Midbrain (tissue), 1 donor: ENCODE results near the gene DYNC1LI1.
"Not testable (repeated sequence)": the region's sequence is repeated elsewhere in the genome, so short reads cannot be mapped to it uniquely, and the experiment has no call there.

Source experiments
- DNase-seq: peaks from one replicate; lab custom pipeline; 2025; lab: John Stamatoyannopoulos, UW

Gene DYNC1LI1

DNA sequence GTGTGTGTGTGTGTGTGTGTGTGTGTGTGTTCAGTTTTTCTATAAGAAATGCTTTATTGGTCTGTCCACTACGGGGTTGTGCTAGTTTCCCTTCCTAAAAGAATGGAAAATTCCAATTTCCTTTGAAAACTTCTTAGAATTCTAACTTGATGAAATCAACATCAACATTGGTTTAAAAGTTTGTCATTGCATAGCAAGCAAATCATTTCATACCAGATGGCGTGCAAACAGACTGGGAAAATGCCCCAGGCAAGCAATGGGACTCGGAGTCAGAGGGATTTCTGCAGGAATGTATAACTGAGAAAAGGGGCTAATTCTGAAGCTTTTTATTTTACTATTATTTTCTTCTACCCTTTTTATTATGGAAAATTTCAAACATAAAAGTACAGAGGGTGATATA is 13.1 kb upstream of the DYNC1LI1 start:
- no peak for DNase-seq

DNA sequence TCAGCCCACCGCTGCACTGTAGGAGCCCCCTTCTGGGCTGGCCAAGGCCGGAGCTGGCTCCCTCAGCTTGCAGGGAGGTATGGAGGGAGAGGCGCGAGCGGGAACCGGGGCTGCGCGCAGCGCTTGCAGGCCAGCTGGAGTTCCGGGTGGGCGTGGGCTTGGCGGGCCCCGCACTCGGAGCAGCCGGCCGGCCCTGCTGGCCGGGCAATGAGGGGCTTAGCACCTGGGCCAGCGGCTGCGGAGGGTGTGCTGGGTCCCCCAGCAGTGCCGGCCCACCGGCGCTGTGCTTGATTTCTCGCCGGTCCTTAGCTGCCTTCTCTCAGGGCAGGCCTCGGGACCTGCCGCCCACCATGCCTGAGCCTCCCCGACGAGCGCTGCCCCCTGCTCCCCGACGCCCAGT is 8.0 kb upstream of the DYNC1LI1 start:
- not testable (repeated sequence) for DNase-seq

DNA sequence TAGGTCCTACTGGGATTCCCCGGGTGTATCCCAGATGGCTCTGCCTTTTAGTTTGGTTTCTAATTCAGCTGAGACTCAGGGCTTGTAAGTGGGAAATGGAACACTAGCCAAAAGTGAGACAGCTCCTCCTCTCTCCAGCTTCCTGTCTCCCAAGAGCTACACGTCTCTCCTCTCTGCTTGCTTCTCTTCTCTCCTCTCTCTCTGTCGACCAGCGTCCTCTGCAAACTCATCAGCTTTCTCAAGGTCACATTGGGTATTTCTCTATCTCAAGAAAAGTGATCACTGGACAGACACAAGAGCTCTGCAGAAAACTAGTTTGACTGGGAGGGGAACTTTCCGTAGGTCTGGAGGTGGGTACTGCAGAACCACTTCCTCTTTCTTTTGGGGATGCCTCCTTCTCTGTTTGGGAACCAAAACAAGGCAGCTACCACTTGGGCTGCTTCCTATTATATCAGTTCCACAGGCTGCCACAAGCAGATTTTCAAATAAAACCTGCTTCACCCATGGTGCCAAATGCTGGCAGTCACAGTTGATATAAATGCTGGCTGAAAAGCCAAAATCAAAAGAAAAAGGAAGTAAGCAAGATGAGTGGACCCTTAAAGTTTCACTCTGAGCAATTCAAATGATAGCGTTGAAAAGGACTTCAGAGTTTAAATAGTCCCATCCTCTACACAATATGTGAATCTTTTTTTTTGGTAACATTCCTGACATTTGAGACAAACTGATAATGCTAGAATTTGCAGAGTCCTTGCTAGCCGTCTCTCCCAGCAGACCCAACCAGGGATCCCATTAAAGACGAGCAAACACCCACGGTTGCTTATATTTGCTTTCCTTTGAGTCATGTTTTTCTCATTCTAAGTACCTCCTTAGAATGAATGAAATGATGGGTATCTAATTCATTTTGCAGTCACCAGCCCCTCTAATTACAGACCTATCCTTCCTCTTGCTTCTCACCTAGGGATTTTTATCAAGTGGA is 7.2 kb upstream of the DYNC1LI1 start:
- DNase-seq, result peak; percentile 41

DNA sequence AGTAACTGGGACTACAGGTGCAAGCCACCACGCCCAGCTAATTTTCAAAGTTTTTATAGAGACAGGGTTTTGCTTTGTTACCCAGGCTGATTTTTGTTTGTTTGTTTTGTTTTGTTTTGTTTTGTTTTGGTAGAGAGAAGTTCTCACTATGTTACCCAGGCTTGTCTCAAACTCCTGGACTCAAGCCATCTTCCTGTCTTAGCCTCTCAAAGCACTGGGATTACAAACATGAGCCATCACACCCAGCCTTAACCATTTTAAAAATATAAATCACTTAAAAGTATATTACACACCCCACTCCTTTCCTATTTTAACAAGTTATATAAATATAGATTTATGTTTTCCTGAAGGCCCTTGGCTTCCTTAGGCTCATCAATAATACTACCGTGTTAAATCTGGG is 6.5 kb upstream of the DYNC1LI1 start:
- DNase-seq, result no peak

DNA sequence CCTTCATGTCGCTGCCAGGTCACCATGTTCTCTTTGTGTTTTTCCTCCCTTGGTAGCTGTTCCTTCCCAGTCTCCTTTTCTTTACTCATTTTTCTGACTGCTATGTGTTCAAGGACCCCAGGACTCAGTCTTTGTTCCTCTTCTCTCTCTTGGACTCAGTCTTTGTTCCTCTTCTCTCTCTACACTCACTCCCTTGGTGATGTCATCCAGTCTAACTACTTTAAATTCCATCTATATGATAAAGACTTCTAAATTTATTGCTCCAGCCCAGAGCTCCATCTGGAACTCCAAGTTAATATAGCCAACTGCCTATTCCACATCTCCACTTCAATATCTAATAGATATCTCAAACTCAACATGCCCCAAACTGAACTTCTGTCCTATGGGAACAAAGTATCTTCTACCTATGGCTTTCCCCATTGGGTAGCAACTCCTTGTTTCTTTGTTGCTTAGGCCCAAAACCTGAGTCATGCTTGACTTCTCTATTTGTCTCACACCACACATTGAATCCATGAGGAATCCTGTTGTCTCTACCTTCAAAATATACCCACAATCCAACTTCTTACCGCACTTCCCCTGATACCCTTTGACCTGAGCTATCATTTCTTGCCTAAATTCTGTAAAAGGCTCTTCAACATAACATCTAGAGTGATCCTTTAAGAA is 4.9 kb upstream of the DYNC1LI1 start:
- DNase-seq, result no peak

DNA sequence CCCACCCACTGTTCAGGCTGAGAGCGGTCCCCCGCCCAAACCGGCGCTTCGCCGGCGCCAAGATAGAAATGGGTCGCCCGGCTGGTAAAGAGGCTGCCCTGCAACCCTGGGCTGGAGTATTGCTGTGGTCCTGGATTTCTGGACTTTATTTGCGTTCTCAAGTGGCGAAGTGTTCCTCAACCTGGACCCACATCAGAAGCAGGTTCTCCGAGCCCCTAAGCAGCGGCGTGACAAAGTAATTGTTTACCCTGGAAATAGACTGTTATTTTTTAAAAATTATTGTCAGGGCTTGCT is 481 bp upstream of the DYNC1LI1 start:
- DNase-seq, result no peak

DNA sequence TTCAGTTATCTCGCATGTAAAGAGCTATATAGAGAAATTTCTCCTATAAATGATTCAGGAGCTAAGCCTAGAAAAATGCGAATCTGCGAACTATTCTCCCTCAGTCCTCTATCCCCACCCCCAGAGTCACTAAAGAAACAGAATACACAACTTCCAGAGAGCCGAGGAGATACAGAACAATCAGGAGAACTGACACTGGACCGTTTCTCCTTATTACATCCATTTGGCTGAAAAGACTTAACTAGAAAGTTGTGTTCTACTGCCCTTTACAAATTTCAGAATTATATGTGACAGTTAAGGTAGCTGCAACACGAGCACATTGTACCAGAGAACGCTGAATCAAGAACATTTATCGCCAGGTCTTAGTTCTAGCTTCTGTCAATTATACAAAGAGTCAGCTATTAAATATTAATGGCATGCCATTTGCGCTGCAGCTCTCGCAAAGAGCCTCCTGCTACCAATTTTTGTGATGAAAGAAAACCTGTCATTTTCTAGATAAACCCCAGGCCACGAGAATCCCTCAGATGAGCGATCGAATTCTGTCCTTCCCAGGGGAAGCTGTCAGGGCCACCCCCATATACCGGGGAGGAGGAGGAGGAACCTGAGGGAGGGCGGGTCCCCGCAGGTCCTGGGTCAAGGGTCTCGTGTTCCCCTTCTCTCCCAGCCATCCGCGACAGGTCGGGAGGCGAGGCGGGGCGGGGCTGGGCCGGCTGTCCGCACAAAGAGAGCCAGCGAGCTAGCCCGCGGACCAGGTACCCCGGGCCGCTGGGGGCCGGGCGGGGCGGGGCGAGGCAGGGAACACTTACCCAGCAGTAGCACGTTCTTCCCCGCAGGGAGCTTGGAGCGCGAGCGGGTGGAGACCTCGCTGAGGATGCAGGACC is 878 bp downstream of the DYNC1LI1 start:
- peak; percentile 49 for DNase-seq

DNA sequence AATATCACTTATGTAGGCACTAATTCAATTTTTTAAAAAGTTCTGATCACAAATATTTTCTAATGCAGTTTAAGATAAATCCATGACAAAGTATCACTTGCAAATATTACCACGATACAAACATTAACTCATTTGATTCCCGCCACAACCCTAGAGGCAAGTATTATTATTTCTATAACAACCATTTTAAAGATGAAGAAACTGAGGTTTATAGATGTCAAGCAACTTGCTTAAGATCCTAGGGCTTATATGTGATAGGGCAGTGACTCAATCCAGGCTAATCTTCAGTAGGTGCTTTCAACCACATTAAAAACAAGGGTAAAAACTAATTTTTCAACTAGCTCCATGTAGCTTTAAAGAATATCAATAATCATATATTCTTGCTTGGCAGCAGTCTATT is 1.7 kb downstream of the DYNC1LI1 start:
- DNase-seq, result no peak

DNA sequence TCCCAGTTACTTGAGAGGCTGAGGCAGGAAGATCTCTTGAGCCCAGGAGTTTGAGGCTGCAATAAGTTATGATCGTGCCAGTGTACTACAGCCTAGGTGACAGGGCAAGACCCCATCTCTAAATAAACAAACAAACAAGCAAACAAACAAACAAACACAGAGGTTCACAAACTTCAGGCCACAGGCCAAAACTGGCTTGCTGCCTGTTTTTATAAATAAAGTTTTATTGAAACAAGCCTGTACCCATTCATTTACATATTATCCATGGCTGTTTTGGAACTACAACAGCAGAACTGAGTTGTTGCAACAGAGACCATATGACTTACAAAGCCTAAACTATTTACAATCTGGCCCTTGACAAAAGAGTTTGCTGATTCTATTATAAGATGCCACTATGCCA is 6.5 kb downstream of the DYNC1LI1 start:
- DNase-seq, result no peak

DNA sequence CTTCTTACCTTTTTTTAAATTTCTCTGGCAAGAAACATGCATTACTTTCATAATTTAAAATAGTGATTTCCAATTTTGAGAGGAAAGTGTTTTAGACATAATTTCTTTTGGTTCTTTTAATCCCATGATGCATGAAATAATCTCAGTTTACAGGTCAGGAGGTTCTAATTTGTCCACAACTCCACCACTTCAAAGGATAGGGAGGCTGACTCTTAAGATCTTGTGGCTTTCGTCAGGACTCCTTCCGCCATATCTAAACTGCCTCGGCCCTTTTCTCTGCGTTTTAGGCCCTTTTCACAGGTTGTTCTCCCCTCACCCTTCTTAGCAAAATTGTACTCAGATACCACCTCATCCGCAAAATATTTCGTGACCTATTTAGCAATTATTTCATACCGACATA is 8.0 kb downstream of the DYNC1LI1 start:
- no peak for DNase-seq

DNA sequence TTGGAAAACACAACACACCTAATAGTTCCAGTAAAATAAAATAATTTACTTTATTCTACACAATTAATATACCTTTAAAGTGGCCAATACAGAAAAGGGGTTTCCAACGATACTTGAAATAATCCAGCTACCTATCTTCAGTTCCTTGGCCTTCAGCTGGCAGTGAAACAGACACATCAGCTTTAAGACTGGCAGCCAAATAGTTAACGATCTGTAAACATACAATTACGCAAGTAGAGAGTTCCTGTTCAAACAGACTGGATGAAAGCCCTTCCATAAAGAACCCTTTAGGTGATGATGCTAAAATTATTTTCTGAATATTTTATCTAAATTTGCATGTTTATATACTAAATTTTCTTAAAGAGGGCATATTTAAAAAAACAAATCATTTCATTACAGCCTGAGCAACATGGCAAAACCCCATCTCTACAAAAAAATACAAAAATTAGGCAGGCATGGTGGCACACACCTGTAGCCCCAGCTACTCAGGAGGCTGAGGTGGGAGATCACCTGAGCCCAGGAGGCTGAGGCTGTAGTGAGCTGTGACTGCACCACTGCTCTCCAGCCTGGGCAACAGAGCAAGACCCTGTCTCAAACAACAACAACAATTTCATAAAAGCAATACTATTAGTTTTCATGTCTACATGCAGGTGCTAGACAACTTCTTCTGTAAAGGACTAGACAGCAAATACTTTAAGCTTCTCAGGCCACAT is 12.9 kb downstream of the DYNC1LI1 start:
- DNase-seq, result no peak

DNA sequence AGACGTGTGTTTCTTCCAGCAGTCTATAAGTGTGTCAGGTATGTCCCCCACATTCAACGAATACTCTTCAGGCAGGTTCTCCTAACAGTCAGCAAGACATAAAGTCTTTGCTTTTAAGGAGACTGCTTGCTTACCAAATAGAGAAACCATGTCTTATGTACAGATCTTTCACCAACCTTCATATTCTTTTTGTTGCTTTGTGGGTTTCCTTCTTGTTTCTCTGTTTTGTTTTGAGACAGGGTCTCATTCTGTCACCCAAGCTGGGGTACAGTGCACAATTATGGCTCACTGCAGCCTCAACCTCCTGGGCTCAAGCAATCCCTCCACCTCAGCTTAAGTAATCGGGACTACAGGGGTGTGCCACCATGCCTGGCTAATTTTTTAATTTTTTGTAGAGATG is 14.3 kb downstream of the DYNC1LI1 start:
- DNase-seq, result no peak

DNA sequence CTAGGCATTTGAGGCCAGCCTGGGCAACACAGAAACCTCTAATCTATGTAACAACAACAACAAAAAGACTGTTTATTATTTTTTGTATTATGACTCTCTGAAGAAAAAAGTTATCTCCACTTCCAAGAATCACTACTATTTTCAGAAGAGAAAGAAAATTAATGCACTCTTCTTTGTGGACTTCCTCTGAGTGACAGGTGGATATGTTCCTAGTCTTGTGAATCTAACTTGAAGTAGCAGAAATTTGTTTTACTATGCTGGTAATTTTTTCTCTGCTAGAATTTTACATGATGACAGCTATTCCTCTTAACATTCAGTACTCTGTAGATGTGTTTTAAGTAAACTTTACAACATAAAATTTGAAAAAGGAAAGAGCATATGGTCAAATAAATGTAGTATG is 16.7 kb downstream of the DYNC1LI1 start:
- no peak for DNase-seq

DNA sequence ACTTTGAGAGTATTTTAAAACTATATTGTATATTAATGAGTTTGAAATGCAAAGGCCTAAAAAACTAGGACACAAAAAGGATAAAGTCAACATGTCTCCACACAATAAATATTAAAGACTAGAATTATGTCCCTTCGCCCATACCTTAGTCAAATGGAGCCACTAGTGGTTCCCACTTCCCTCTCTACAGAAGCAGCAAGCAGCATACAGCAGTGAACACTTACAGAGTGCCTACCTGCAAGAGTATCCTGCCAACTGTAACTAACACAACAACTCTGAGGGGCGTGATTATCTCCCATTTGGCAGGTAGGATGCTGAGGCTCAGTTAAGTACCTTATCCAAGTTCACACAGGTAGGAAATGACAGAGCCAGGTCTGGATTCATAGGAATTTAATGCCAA is 17.2 kb downstream of the DYNC1LI1 start:
- no peak for DNase-seq

DNA sequence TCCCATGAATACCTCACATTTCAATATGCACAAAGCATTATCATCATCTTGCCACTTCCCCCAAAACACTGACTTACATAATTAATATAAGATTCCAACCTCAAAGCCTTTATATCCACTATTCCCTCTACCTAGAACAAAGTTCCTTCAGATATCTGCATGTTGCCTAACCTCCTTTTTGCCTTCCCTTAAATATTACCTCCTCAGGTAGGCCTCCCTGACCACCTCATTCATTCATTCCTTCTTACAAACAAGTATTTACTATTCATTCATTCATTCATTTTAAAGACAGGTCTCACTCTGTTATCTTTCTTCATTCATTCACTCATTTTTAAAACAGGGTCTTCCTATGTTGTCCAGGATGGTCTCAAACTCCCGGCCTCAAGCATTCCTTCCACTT is 18.6 kb downstream of the DYNC1LI1 start:
- DNase-seq, result no peak

DNA sequence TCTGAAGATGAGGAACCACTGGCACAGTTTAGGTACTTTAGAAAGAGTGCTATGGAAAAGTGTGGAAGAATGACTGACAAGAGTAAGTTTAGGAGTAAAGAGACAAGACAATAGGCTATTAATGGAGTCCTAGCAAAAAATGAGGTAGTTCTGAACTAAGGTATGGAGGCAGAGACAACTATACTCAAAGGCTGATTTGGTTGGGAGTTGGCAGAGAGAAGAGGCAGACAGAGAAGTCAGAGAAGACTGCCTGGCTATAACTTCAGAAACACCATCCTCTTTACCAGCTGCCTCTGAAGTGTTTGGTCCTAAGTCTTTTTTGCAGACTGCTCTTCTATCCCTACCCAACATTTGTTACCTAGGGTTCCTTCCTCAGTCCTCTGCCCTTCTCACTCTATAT is 19.2 kb downstream of the DYNC1LI1 start:
- DNase-seq, result no peak

DNA sequence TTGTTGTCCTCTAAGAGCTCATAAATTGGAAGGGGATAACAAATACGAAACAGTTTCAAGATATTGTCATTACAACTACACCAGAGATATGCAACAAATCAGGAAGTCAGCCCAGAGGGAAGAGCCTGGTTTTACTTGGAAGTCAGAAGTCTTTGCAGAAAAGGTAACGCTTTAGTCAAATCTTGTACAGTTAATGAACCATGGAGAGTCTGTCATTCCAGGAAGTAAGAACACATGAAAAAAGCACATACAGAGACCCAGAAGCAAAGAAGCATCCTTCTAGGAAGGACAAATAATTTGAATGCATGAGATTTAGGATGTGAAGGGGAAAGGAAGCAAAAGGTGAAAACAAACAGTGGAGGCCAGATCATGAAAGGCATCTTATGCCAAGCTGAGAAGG is 19.6 kb downstream of the DYNC1LI1 start:
- DNase-seq, result no peak

DNA sequence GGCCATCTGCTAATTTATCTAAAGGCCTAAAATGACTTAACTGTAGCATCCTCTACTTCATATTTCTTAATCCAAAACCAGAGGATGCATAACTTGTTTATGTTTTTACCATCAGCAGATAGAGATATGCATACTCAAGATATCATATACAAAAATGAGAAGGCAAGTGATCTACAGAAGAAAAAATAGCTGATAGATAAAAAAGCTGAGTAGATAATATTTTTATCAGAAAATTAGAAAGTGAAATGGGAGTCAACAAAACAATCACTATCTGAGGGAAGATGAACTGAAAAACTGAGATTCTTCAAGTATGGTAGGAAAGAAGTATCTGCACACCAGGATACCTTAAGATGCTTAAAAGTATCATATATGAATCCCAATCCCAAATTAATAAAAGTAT is 25.4 kb downstream of the DYNC1LI1 start:
- no peak for DNase-seq

DNA sequence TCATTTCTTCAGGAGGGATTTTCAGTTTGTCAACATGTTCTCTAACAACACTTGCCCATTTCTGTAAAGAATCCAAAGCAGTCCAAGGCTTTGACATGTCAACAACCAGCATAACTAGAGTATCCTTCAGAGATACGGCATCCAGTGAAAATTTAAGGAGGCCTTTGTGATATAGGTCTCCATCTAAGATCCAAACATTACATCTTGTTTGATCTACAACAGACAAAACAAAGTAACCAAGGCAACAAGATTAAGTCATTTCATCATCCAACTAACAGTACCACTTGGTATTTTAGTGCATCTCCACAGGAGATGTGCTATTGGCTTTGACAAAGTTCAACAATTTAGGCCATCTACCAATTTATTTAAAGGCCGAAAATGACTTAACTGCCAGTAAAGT is 25.8 kb downstream of the DYNC1LI1 start:
- DNase-seq, result no peak

DNA sequence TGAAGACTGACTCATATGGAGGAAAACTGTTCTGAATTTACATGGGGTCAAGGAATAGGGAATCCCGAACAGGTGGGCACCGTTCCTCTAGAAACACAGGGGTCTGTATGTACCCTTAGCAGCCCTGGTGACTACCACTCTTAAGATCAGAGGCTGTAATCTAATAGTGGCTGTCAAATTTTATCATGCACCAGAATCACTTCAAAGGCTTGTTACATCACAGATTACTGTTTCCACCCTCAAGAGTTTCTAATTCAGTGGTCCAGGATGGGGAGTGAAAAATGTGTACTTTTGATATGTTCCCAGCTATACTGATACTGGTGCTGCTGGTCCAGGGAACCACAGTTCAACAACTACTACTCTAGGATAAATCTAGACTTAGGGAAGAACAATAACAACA is 27.9 kb downstream of the DYNC1LI1 start:
- DNase-seq, result no peak

DNA sequence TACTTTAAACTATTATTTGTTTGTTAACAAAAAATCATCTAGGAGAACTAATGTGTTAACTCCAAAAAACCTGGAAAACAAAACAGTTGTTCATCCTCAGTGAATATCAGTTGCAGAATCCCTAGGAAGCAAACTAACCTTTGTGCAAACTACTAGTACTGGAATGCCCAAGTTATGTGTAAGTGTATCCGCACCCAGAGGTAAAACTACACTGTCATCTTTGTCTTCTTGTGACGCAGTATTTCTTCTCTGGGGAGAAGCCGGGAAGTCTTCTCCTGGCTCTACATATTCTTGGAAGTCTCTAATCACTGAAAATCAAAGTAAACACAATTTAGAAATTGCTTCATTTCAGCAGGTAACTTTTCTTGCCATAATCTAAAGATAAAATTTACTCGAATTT is 29.8 kb downstream of the DYNC1LI1 start:
- DNase-seq, result no peak

DNA sequence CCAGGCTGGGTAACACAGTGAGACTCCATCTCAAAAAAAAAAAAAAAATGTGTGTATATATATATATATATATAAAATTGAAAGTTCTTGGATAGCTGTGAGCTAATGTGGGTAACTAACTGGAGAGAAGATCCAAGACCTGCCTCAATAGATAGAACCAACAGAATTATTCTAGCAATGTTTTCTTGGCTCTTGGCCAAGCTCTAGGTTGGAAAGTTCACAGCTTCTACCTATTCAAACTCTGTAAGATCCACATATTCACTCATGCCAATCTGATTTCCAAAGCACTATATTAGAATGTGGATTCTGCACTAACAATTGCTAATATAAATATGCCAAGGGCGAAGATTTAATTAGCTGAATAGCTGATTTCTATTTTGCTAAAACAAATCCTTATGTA is 38.2 kb downstream of the DYNC1LI1 start:
- DNase-seq, result no peak
